ENCODE data around the gene AGAP1. TPM values are rescaled to one million over a fixed set of nuclear protein-coding genes. Genes with fewer than 3 reads are reported as not detected.

AGAP1 gene
- total RNA-seq, 2 experiments from 2014 or later: 1.8 to 2.0 TPM

DNA sequence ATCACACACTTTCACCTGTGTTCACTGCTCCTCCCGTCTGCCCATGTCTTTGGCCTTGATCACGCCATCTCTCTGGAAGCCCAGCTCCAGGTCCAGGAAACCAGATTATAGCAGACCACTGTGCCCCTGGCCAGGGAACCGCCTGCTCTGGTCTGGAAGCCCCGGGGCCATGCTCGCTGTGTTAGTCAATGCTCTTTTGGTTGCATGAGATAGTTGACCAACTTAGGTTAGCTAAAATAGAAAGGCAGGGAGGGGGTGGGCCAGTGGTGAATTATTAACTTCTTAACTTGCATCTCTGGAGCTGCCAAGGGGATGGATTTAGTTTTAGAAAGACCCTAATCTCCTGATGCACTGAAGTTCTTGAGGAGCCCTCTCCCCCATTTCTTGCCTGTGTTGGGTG lies 232.7 kb downstream of the AGAP1 start:
- CTCF ChIA-PET: interaction anchor here (1.0 to 1.4 kb wide), 2 partner anchors 20 to 54 kb away, joined by 3 to 4 read pairs; no protein-coding TSS in a partner anchor
- intact Hi-C loops (cut with micrococcal nuclease): no loop called here
- no peaks in the 10 kb centered on the region for H3K4me1 Mint-ChIP-seq (ENCODE audit: low read depth)
- no peak for DNase-seq
- no peak overlapping the region for H3K27ac Mint-ChIP-seq
- no peaks in the 10 kb centered on the region for H3K9me3 Mint-ChIP-seq
- POLR2A ChIA-PET: no interaction called here
- H3K4me3 Mint-ChIP-seq: no peak overlapping the region
- peaks cover 3% of the 10 kb centered on the region for H3K27me3 Mint-ChIP-seq
- no peaks in the 10 kb centered on the region for H3K36me3 Mint-ChIP-seq

DNA sequence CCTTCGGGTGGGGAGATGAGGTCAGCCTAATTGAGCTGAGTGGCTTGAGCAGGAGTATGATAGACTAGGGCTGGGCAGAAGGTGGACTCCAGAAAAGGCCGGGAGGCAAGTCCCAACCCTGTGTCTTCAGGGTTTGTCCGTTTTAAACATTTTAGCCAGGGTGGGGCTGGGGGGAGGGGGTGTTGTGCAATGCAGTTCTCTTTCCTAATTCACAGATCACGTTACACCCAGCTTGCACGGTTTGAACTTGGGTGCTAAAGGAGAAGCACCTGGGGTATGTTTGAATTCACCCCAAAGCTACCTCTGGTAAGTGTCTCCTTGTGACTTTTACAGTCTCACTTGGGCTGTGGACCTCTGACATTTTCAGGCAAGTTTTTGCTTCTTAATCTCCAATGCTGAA lies 233.3 kb downstream of the AGAP1 start:
- Mint-ChIP-seq H3K36me3 (no peaks in the 10 kb centered on the region), H3K27ac (no peak overlapping the region), H3K4me1 (ENCODE audit: low read depth) (no peaks in the 10 kb centered on the region), H3K4me3 (no peak overlapping the region), H3K27me3 (peaks cover 5% of the 10 kb centered on the region), H3K9me3 (no peaks in the 10 kb centered on the region)
- ChIA-PET POLR2A (no interaction called here), CTCF (interaction anchor here (1.0 to 1.4 kb wide), 2 partner anchors 19 to 54 kb away, joined by 3 to 4 read pairs; no protein-coding TSS in a partner anchor)
- no peak for DNase-seq
- intact Hi-C loops (cut with micrococcal nuclease): no loop called here

DNA sequence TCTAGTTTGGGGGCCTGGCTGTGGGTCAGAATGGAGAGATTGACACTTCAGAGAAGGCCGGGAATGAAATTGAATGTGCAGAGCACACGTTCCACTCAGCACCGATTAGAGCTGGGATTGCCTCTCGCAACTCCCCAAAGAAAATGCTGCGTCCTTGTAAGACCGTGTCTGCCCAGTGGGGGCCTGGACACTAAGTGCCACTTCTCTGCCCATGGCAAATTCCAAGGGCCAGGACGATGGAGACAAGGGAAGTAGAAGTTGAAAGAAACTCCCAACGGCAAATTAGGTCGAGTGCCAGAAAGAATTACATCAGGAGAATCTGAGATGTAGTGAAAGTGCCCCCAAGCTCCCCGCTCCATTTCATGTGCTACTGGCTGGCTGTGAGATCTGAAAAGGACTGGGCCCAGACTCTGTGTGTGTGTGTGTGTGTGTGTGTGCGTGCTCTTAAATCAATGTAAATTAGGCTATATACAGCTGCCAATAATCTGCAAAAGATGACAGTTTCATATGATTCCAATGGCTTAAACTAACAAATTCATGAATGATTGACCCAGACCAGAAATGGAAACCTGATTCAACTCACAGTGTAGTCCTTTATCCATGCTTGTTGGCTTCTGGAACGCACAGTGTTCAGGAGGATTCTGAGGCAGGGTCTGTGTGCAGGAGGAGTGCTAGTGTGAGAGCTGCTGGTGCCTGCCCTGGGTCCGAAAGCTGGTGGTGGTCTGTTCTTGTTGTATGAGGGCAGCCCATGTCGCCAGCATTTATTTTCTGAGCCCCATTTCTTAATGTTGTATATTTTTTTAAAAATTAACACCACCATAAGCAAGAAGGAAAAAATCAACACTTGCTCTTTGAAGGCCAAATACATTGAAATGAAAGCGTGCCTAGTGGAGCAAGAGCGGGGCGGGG lies 234.3 kb downstream of the AGAP1 start:
- Mint-ChIP-seq H3K27me3 (peaks cover 5% of the 10 kb centered on the region), H3K4me3 (no peak overlapping the region), H3K27ac (no peak overlapping the region), H3K36me3 (no peaks in the 10 kb centered on the region), H3K9me3 (no peaks in the 10 kb centered on the region), H3K4me1 (ENCODE audit: low read depth) (no peaks in the 10 kb centered on the region)
- CTCF ChIA-PET: no interaction called here
- POLR2A ChIA-PET: no interaction called here
- DNase-seq: no peak
- intact Hi-C loops (cut with micrococcal nuclease): no loop called here

DNA sequence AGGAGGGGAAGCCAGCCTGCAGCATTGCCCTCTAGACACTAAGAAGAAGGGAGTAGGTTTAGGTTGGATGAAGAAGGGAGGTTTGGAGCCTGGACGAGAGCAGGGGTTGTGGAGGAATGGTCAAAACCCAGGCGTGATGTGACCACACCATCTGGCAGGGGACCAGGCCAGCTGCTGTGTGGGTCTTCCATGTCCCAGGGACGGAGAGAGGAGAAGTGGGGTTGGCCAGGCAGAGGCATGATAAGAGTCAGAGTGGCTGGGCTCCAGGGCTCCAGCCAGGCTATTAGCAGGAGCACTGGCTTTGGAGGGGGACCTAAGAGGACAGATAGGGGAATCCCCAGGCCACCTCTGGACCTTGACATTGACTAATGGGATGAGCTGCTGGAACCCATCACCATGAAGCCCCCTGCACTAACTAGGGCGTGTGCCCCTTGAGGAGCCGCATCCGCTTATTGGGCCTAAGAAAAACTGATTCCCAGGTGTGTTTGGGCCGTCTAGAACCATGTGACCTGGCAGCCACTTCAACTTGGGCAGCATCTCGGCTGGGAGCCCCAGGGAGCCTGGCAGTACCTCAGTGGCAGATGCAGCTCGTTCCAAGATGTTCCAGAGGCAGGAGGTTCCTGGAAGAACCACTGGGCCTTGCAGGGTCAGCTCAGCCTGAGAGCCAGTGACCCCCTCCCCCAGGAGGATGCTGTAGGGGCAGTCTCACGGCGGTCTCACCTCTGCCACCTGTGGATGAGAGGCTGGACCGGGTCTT lies 235.1 kb downstream of the AGAP1 start:
- intact Hi-C loops (cut with micrococcal nuclease): no loop called here
- CTCF ChIA-PET: no interaction called here

DNA sequence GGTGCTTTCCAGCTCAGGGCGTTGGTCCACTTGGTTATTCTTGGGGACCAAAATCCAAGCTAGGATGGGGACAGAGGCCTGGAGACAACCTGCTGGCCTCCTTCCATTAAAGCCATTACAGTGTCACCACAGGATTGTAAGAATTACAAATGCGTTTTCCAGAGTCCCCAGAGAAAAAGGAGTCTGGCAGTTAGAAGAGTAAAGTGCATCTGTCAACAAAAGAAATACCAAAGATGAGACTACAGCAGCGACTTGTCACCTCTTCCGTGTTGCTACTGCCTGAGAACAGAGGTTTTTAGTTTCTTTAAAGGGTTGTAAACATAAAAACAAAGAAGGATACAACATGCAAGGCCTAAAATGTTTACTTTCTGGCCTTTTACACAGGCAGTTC lies 235.7 kb downstream of the AGAP1 start:
- H3K36me3 Mint-ChIP-seq: no peaks in the 10 kb centered on the region
- no peak overlapping the region for H3K27ac Mint-ChIP-seq
- peaks cover 8% of the 10 kb centered on the region for H3K27me3 Mint-ChIP-seq
- no peak for DNase-seq
- CTCF ChIA-PET: no interaction called here
- POLR2A ChIA-PET: no interaction called here
- intact Hi-C loops (cut with micrococcal nuclease): no loop called here
- H3K9me3 Mint-ChIP-seq: no peaks in the 10 kb centered on the region
- H3K4me3 Mint-ChIP-seq: no peak overlapping the region
- H3K4me1 Mint-ChIP-seq (ENCODE audit: low read depth): no peaks in the 10 kb centered on the region

More for the DNA sequence above, 235.1 kb downstream of the AGAP1 start:
- Mint-ChIP-seq H3K4me1 (ENCODE audit: low read depth) (no peaks in the 10 kb centered on the region), H3K27ac (no peak overlapping the region), H3K4me3 (no peak overlapping the region), H3K36me3 (no peaks in the 10 kb centered on the region), H3K9me3 (no peaks in the 10 kb centered on the region), H3K27me3 (peaks cover 8% of the 10 kb centered on the region)
- POLR2A ChIA-PET: no interaction called here
- DNase-seq: no peak

DNA sequence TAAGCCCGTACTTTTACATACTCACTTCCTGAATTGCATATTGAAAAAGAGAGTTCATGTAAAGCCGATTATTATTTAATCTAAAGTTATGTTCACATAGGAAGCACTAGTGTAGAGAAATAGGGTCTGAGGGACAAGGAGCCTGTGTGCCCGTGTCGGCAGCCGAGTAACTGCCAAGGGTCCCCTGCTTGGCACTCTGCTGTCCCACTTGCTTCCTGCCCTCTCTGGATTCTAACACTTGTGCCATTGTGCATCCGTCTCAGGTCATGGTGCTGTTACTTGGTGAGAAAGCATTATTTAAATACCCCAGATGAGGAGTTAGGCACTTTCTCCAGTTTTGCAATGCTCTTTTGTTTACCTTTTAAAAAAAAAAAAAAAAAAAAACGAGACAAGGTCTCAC lies 236.3 kb downstream of the AGAP1 start:
- intact Hi-C loops (cut with micrococcal nuclease): no loop called here
- H3K4me1 Mint-ChIP-seq (ENCODE audit: low read depth): no peaks in the 10 kb centered on the region
- ChIA-PET POLR2A (no interaction called here), CTCF (no interaction called here)
- no peaks in the 10 kb centered on the region for H3K9me3 Mint-ChIP-seq
- no peak overlapping the region for H3K27ac Mint-ChIP-seq
- no peak for DNase-seq
- H3K4me3 Mint-ChIP-seq: no peak overlapping the region
- H3K36me3 Mint-ChIP-seq: no peaks in the 10 kb centered on the region
- peaks cover 8% of the 10 kb centered on the region for H3K27me3 Mint-ChIP-seq

DNA sequence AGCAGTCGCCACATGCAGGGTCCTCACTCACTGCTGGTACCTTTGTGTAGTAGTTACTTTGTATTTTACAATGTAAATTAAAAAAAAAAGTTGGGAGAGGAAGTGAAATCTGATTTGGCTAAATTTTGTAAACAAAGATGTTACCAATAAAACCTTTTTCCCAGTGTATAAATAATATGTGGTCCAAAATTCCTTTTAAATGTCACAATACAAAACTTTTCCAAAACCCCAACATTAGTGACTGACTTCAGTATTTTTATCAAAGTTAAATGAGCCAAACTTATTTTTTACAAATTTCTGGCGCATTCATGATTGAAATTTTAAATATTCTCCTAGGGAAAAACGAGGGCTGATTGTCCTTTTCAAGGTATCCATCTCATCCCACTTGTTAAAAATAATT lies 239.9 kb downstream of the AGAP1 start:
- H3K9me3 Mint-ChIP-seq: no peaks in the 10 kb centered on the region
- intact Hi-C loops (cut with micrococcal nuclease): no loop called here
- POLR2A ChIA-PET: no interaction called here
- CTCF ChIA-PET: no interaction called here
- DNase-seq: no peak
- peaks cover 6% of the 10 kb centered on the region for H3K27me3 Mint-ChIP-seq
- H3K27ac Mint-ChIP-seq: no peak overlapping the region
- no peak overlapping the region for H3K4me3 Mint-ChIP-seq
- H3K4me1 Mint-ChIP-seq (ENCODE audit: low read depth): no peaks in the 10 kb centered on the region
- H3K36me3 Mint-ChIP-seq: no peaks in the 10 kb centered on the region

DNA sequence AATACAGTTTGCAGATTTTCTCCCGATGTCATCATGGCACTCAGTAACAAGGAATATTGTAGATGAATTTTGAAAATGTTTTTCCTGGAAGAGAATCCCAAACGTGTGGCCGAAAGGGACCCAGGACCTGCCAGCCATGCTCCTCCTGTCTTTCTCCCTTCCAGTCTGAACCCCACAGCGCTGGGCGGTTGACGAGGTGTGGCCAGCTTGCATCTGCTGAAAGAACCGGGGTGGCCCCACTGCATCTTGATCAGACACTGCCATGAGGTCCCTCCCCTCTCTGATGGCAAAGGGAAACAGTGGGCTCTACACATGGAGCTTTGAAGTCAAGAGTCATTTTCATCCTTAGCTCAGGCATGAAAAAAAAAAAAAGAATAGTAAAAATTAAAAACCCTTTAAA lies 240.3 kb downstream of the AGAP1 start:
- H3K27me3 Mint-ChIP-seq: peaks cover 6% of the 10 kb centered on the region
- H3K4me3 Mint-ChIP-seq: no peak overlapping the region
- intact Hi-C loops (cut with micrococcal nuclease): no loop called here
- H3K36me3 Mint-ChIP-seq: no peaks in the 10 kb centered on the region
- ChIA-PET POLR2A (no interaction called here), CTCF (no interaction called here)
- no peaks in the 10 kb centered on the region for H3K4me1 Mint-ChIP-seq (ENCODE audit: low read depth)
- DNase-seq: no peak
- no peak overlapping the region for H3K27ac Mint-ChIP-seq
- H3K9me3 Mint-ChIP-seq: no peaks in the 10 kb centered on the region

DNA sequence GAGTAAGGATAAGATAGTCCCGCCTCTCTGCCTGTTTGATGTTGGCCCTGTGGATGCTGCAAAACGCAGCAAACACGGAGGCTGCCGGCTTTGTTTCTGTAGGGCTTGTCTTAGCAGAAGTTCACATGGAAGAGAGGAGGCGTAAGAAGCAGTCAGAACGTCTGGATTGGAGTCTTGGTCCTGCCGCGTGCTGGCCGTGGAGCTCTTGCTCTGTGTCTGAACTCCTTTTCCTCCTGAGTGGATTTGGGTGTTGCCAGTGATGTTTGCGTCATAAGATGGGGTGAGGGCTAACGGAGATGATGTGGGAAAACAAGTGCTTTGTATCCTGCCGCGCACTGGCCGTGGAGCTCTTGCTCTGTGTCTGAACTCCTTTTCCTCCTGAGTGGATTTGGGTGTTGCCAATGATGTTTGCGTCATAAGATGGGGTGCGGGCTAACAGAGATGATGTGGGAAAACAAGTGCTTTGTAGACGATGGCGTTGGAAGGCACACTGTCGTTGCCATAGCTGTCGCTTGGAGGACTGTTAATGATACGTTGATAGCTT lies 240.9 kb downstream of the AGAP1 start:
- no peaks in the 10 kb centered on the region for H3K36me3 Mint-ChIP-seq
- intact Hi-C loops (cut with micrococcal nuclease): no loop called here
- CTCF ChIA-PET: no interaction called here

DNA sequence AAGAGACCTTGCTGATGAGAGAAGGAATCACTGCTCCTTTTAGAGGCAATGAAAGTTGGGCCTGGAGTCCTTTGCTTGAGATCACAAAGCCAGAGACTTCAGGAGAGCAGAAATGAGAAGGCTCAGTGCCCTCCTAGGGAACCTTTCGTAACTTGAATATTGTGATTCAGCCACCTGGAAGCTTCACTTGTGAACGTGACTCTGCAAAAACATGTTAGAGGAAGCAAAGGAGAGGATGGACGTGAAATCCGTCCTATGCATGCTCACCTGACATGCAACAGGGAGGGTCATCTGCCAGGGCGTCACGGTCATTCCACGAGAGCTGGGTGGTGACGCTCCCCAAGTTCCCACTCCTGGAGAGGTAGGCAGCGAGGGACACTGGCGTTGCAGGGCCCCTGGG lies 243.6 kb downstream of the AGAP1 start:
- H3K9me3 Mint-ChIP-seq: no peaks in the 10 kb centered on the region
- no peak overlapping the region for H3K27ac Mint-ChIP-seq
- peaks cover 4% of the 10 kb centered on the region for H3K27me3 Mint-ChIP-seq
- no peaks in the 10 kb centered on the region for H3K4me1 Mint-ChIP-seq (ENCODE audit: low read depth)
- no peak for DNase-seq
- no peak overlapping the region for H3K4me3 Mint-ChIP-seq
- ChIA-PET POLR2A (no interaction called here), CTCF (no interaction called here)
- intact Hi-C loops (cut with micrococcal nuclease): no loop called here
- H3K36me3 Mint-ChIP-seq: no peaks in the 10 kb centered on the region

More for the DNA sequence above, 240.9 kb downstream of the AGAP1 start:
- POLR2A ChIA-PET: no interaction called here
- H3K9me3 Mint-ChIP-seq: no peaks in the 10 kb centered on the region
- no peak overlapping the region for H3K27ac Mint-ChIP-seq
- no peak overlapping the region for H3K4me3 Mint-ChIP-seq
- H3K4me1 Mint-ChIP-seq (ENCODE audit: low read depth): no peaks in the 10 kb centered on the region
- DNase-seq: no peak
- peaks cover 6% of the 10 kb centered on the region for H3K27me3 Mint-ChIP-seq

DNA sequence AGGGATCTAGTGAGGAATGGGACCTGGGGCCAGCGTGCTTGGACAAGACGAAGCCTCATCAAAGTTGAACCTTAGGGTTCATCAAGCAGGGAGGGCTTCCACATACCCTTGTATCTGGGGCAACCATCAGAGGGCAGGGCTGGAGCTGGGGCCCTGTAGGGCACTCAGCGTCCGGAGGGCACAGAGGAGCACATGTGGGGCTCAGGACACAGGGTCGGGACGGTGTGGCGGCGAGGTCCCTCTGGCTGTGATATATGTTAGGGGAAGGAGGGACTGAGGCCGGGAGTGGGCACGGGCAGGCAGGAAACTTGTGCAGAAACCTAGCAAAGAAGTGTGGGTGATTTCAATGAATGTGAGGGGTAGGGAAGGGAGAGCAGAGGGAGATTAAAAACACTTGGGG lies 244.0 kb downstream of the AGAP1 start:
- Mint-ChIP-seq H3K27me3 (peaks cover 4% of the 10 kb centered on the region), H3K9me3 (no peaks in the 10 kb centered on the region), H3K4me3 (no peak overlapping the region), H3K27ac (no peak overlapping the region), H3K36me3 (no peaks in the 10 kb centered on the region), H3K4me1 (ENCODE audit: low read depth) (no peaks in the 10 kb centered on the region)
- ChIA-PET POLR2A (no interaction called here), CTCF (no interaction called here)
- intact Hi-C loops (cut with micrococcal nuclease): no loop called here
- DNase-seq: no peak

DNA sequence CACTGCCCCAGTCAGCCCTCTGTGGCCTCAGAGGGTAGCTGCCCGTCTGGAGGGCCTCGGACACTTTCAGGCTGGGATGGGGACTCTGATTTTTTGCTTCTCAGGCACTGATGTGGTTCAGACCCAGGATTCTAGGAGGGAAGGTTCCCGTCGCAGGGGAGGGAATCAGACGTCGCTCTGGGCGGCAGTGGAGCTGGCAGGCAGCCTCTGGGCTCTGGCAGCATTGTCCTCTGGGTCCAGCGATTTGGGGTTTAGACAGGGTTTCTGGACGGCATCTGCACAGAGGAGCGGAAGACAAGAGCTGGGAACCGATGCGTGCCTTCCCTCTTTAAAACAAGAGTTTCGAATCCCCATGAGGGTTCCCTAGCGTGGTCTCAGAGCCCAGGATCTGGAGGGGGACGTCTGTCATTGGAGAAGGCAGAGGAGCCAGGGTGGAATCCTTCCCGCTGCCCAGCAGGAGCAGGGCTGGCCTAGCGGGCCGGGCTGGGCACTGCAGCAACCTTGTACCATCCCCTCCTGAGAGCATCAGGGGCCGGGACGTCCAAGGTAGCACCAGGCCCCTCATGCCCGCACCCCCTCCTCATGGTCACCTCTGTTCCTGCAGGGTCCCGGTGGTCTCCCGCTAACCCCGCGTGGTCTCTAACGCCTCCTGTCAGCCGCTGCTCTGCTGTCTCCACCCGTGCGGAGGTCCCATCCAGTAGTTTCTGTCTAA lies 246.0 kb downstream of the AGAP1 start:
- no peak overlapping the region for H3K27ac Mint-ChIP-seq
- H3K4me3 Mint-ChIP-seq: no peak overlapping the region
- DNase-seq: no peak
- POLR2A ChIA-PET: no interaction called here
- peaks cover 4% of the 10 kb centered on the region for H3K27me3 Mint-ChIP-seq
- H3K4me1 Mint-ChIP-seq (ENCODE audit: low read depth): no peaks in the 10 kb centered on the region
- CTCF ChIA-PET: no interaction called here
- no peaks in the 10 kb centered on the region for H3K36me3 Mint-ChIP-seq
- intact Hi-C loops (cut with micrococcal nuclease): loop anchor here (10.0 kb wide), 1 partner anchor 1185 kb away; no protein-coding TSS in a partner anchor
- no peaks in the 10 kb centered on the region for H3K9me3 Mint-ChIP-seq
